GM19043 (cell line): ENCODE results near the gene SYT2.
"Not testable (repeated sequence)": the region's sequence is repeated elsewhere in the genome, so short reads cannot be mapped to it uniquely, and the experiment has no call there.

Experiments
- ATAC-seq: cut with Tn5 transposase; IDR thresholded peaks from one replicate; pipeline ENCODE4 v1.9.1; 2021; ENCODE audit warnings: low read depth; ENCODE audit not compliant: unreplicated experiment

The SYT2 gene

DNA sequence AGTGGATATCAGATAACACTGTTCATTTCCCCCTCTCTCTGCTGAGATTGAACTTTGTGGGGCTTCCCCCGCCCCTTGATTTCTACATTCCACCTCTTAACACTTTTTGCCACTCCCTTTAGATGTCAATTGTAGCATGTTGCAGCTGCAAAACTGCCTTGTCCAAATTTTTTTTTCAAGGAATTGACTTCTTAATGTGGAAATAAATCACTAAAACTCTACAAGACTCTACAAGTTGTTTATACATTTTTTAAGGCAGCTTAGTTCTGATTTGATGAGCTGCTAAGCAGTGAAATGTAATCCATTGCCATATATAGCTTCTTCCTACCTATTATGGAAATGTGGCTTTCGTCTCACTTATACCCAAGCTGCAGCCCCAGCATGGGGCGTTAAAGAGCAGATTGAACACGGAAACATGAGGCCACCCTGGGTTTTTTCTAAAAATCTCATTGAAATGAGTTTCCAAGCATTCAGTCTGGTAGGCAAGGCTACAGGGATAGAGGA is 132.2 kb downstream of the SYT2 start:
- ATAC-seq, result no peak

- ATAC-seq, result no peak
These were observed 132.9 kb downstream of the SYT2 start for GRCh38 chr1:202577381-202577780.

- ATAC-seq, result no peak
These were observed 133.4 kb downstream of the SYT2 start for GRCh38 chr1:202576816-202577215.

GRCh38 chr1:202575918-202576653 is 134.2 kb downstream of the SYT2 start:
- ATAC-seq, result no peak

GRCh38 chr1:202572867-202573266 is 137.4 kb downstream of the SYT2 start:
- ATAC-seq, result no peak

DNA sequence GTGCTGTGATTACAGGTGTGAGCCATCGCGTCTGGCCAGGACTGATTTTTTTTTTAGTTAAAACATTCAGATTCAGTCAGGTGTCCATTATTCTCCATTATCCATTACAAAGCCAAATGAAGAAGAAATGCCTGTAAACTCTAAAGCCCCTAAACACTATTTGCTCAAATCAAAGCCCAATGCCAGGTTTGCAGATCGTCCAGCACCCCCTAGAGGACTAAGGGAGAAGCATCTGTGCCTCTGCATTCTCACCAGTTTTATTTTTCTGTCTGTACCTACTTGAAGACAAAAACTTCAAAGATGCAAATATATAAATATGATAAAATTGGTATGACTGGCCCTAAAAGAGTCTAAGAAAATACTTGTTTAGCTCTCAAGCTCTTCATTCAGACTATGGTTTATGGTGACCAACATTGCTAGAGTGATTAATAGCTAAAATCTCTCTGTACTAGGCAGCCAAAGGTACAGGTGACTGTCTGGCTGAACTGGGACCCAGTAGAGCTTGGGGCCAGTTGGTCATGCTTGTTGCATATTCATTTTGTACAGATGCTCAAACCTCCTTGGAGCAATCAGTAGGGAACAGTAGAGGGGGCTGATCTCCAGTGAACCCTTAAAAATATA is 138.4 kb downstream of the SYT2 start:
- ATAC-seq, result no peak

DNA sequence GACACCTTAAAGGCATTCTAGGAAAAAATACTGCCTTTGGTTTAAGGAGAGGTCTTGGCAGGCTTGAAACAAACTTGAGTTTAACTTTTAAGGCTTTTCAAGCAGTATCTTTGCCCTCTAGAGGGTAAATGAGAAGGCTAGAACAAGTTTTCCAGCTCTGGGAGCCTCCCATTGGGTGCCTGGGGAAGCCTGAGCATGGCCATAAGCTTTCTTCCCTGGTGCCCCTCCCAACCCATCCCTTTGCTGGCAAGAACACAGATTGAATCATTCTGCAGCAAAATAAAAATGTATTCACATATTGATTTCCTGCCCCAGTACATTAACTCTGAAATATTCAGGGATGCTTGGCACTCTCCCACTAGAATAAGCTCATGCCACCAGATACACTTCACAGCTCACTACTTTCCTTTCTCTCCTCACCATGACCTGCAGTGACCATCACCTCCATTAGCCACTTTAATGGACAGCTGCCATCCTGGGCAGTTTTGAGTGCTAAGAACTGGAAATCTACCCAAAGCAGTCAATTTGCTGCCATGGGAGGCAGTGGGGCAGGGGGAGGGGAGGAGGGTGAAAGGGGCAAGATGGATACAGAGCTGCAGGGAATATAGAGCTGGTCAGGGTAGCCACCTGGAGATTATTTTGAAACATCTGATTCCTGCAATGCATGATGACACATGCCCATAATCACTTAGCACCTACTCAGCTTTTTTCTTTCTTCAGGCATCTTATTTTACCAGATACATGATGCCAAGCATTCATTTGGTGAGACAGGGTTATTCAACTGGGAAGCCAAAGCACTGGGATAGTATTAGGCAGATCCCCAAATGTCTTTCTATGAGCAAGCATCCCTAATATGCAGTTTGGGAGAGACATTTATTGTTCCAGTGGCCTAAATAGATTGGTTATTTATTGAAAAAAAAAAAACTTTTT is 140.6 kb downstream of the SYT2 start:
- ATAC-seq, result no peak

- ATAC-seq, result no peak
These were observed 141.4 kb downstream of the SYT2 start for GRCh38 chr1:202568826-202569225.

DNA sequence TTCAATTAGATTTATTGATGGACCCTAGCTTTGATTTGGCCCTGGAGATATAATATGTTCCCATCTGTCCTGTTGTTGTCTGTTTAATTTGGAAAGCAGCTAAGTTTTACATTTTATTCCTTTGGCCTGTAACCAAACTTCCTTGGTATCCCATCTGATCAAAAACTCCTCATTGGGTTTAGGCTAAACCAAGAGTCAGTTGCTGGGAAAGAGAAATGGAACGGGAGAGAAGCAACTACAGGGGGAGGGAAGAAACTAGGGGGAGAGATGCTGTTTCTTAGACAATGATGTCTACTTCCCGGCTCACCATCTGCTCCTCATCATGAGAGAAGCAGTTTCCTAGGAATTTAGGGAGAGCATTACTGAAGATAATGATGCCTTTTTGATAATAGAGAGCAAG is 141.8 kb downstream of the SYT2 start:
- no peak for ATAC-seq

- no peak for ATAC-seq
These were observed 142.5 kb downstream of the SYT2 start for GRCh38 chr1:202567738-202568137.

GRCh38 chr1:202565890-202566602 is 144.2 kb downstream of the SYT2 start:
- ATAC-seq, result peak; percentile 73

GRCh38 chr1:202564958-202565495 is 145.2 kb downstream of the SYT2 start:
- no peak for ATAC-seq

DNA sequence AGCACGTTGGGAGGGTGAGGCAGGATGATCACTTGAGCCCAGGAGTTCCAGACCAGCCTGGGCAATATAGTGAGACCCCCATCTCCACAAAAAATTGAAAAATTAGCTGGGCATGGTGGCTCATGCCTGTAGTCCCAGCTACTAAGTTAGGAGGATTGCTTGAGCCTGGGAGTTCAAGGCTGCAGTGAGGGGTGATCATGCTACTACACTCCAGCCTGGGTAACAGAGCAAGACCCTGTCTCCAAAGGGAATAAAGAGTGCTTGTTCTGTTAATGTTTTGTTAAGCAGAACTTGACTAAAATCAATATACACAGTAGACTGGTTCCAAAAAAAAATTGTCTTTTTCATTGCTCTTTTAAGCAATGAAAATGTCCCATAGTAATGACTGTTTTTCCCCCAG is 146.4 kb downstream of the SYT2 start:
- no peak for ATAC-seq

DNA sequence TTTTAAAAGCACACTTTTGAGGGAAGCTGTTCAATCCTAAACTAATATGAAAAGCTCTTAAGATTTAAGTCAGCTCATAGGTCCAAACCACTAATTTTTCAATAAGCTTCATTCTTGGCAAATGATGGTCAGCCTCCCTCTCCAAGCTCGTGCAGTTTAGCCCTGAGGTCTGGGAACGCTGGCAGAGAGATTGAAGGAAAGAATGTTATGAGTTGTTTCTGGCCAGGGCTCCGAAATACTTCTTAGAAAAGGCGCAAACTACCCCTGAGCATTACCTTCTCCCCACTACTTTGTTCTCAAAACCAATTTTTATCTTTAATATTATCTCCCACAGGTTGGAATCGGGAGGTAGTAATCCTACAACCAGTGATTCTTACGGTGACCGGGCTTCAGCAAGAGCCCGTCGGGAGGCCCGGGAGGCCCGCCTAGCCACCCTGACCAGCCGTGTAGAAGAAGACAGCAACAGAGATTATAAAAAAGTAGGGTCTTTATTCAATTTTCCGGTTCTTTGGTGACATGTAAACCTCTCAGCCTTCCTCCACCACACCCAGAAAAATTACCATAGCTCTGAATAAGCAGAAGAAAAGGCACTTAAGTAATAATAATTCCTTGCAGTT is 147.7 kb downstream of the SYT2 start:
- no peak for ATAC-seq

DNA sequence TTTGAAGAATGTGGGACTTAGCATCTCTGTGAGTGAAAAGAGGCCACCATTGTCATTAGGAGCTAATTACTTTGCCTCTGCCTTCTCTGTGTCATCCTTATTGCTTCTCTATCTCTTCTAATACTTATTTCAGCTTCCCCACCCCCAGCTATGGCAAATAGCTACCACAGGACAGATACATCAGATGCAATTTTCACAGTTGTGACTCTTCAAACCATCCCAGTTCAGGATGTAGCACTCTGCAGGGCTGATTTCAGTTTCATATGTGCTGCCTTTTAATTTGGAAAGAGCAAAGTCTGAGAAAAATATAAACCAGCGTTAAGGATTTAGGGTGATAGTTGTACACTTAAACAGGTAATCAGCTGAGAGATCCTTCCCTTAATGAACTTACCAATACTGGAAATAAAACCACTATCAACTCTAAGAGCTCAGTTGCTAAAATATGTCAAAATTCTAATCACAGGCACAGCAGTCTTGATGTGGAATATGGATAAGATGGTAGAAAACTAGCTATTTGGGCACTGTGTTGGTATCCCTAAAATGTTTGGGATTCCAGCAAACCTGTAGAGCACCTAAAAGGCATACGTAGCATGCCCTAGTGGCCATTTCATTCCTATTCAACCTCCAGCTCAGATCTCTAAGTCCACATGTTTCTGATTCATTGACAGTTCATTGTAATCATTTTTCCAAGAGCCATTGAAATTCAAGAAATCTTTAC is 148.4 kb downstream of the SYT2 start:
- ATAC-seq, result no peak

- no peak for ATAC-seq
These were observed 149.0 kb downstream of the SYT2 start for GRCh38 chr1:202561240-202561639.

- not testable (repeated sequence) for ATAC-seq
These were observed 152.6 kb downstream of the SYT2 start for GRCh38 chr1:202557662-202558061.

DNA sequence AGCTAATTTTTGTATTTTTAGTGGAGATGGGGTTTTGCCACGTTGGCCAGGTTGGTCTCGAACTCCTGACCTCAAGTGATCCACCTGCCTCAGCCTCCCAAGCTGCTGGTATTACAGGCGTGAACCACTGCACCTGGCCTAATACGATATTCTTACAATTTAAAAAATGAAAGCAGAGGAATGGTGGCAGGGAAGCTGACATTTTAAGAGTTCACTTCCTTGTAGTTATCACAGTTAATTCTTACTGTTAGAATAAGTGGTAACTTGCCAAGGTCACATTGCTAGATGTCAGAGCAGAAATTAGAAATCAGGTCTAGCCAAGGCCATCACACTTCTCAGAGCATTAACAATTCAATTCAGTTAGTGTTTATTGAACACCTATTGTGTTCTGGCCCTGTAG is 154.2 kb downstream of the SYT2 start:
- not testable (repeated sequence) for ATAC-seq

DNA sequence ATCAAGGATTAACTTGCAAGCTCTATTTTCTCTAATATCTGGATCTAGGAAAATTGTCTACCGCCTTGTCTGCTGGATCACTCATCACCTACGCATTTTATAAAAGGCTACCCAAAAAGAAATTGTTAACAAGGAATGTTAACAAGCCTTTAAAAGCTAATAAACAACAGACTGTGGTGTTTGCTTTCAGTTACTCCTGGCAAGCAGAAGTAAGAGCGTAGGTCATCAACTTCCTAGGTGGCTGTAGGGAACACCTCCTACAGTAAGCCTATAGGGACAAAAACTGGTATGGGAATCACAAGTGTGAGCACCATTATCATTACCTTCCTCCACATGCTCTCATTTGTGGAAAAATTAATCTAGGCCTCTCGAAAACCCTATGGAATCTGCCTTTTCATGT is 155.6 kb downstream of the SYT2 start:
- not testable (repeated sequence) for ATAC-seq
